PC-3 (cell line): Measurements from ENCODE around the gene FBXO5.
"Not testable (repeated sequence)": the region's sequence is repeated elsewhere in the genome, so short reads cannot be mapped to it uniquely, and the experiment has no call there.

Experiments
- EZH2 ChIP-seq: fragments of 300-600 bp; sonication (generic); IDR thresholded peaks from one replicate; pipeline ENCODE4 v1.6.1; 2017; ENCODE audit warnings: antibody characterized with exemption, mild to moderate bottlenecking, low read length; ENCODE audit not compliant: unreplicated experiment
- EZH2phosphoT487 ChIP-seq: fragments of 300-600 bp; sonication (generic); IDR thresholded peaks from 2 replicates; pipeline ENCODE4 v1.6.1; 2018; ENCODE audit warnings: mild to moderate bottlenecking, antibody characterized with exemption, low read length, borderline replicate concordance
- TF ChIP-seq, protein P1 (sequence below): fragments of 300-600 bp; sonication (generic); conservative IDR thresholded peaks from 2 replicates; pipeline ENCODE4 v1.5.1; 2017; ENCODE audit warnings: antibody characterized with exemption, low read depth, mild to moderate bottlenecking, low read length

DNA sequence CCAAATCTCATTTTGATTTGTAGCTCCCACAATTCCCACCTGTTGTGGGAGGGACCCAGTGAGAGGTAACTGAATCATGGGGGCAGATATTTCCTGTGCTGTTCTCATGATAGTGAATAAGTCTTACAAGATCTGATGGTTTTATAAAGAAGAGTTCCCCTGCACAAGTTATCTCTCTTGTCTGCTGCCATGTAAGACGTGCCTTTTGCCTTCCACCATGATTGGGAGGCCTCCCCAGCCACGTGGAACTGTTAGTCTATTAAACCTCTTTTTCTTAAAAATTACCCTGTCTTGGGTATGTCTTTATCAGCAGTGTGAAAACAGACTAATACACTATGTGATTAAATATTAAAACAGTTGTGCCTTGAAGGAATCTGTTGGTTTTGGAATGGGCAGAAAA is 16.7 kb upstream of the FBXO5 start:
- TF ChIP-seq, protein P1, sequence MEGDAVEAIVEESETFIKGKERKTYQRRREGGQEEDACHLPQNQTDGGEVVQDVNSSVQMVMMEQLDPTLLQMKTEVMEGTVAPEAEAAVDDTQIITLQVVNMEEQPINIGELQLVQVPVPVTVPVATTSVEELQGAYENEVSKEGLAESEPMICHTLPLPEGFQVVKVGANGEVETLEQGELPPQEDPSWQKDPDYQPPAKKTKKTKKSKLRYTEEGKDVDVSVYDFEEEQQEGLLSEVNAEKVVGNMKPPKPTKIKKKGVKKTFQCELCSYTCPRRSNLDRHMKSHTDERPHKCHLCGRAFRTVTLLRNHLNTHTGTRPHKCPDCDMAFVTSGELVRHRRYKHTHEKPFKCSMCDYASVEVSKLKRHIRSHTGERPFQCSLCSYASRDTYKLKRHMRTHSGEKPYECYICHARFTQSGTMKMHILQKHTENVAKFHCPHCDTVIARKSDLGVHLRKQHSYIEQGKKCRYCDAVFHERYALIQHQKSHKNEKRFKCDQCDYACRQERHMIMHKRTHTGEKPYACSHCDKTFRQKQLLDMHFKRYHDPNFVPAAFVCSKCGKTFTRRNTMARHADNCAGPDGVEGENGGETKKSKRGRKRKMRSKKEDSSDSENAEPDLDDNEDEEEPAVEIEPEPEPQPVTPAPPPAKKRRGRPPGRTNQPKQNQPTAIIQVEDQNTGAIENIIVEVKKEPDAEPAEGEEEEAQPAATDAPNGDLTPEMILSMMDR: not testable (repeated sequence)
- not testable (repeated sequence) for TF ChIP-seq EZH2, EZH2phosphoT487
